Activated CD4-positive, alpha-beta memory T cell treated with anti-CD3 and anti-CD28 coated beads for 36 hours (primary cell): ENCODE results near the gene ZNF555. TPM values are rescaled to one million over a fixed set of nuclear protein-coding genes. Genes with fewer than 3 reads are reported as not detected.
"Not testable (repeated sequence)": the region's sequence is repeated elsewhere in the genome, so short reads cannot be mapped to it uniquely, and the experiment has no call there.

ENCODE experiments used
- CTCF ChIA-PET: fragments of 350-600 bp; sonication (Branson Sonifier 250); formaldehyde crosslinking; loops from one replicate; lab custom pipeline; 2021; ENCODE audit warnings: antibody characterized with exemption, inconsistent platforms; lab: Charles Lee
- POLR2A ChIA-PET: fragments of 350-600 bp; sonication (Branson Sonifier 250); formaldehyde crosslinking; loops from one replicate; lab custom pipeline; 2021; ENCODE audit warnings: antibody characterized with exemption; lab: Charles Lee
- DNase-seq: peaks from one replicate; pipeline ENCODE4 v3.0.0-alpha.2; 2020
- H3K27ac Mint-ChIP-seq: one replicate; pipeline ENCODE4 v1.8.0; 2021; ENCODE audit warnings: mixed read lengths
- H3K27me3 Mint-ChIP-seq: one replicate; pipeline ENCODE4 v1.8.0; 2021; ENCODE audit warnings: mixed read lengths
- H3K36me3 Mint-ChIP-seq: one replicate; pipeline ENCODE4 v1.8.0; 2021; ENCODE audit warnings: mixed read lengths
- H3K4me1 Mint-ChIP-seq: one replicate; pipeline ENCODE4 v1.8.0; 2021; ENCODE audit warnings: low read depth, mixed read lengths
- H3K4me3 Mint-ChIP-seq: one replicate; pipeline ENCODE4 v1.8.0; 2021; ENCODE audit warnings: mild to moderate bottlenecking, mixed read lengths
- H3K9me3 Mint-ChIP-seq: one replicate; pipeline ENCODE4 v1.8.0; 2021; ENCODE audit warnings: mixed read lengths
- intact Hi-C: fragments of 100-400 bp; cut with micrococcal nuclease; formaldehyde crosslinking; loops from one replicate; pipeline ENCODE4 v1.15.1; 2023
- total RNA-seq, 2 experiments: library from RNA; stranded (reverse); gene quantifications; one replicate each; pipeline ENCODE4 v1.2.3, GENCODE V29; 2021

ZNF555 gene
- total RNA-seq, 2 experiments from 2014 or later: 3.6 to 3.8 TPM

GRCh38 chr19:2810141-2811091 lies 30.9 kb upstream of the ZNF555 start:
- no peak overlapping the region for H3K27ac Mint-ChIP-seq
- DNase-seq: no peak
- intact Hi-C loops: no loop called here
- no peaks in the 10 kb centered on the region for H3K4me1 Mint-ChIP-seq
- POLR2A ChIA-PET: no interaction called here
- no peak overlapping the region for H3K4me3 Mint-ChIP-seq
- H3K27me3 Mint-ChIP-seq: no peaks in the 10 kb centered on the region
- CTCF ChIA-PET: interaction anchor here (1.2 kb wide), 1 partner anchor 10 kb away, joined by 3 read pairs; no protein-coding TSS in a partner anchor
- peaks cover 15% of the 10 kb centered on the region for H3K36me3 Mint-ChIP-seq
- H3K9me3 Mint-ChIP-seq: no peaks in the 10 kb centered on the region

- intact Hi-C loops: no loop called here
- no peaks in the 10 kb centered on the region for H3K4me1 Mint-ChIP-seq
- H3K4me3 Mint-ChIP-seq: no peak overlapping the region
- H3K27me3 Mint-ChIP-seq: no peaks in the 10 kb centered on the region
- H3K27ac Mint-ChIP-seq: no peak overlapping the region
- H3K9me3 Mint-ChIP-seq: no peaks in the 10 kb centered on the region
- CTCF ChIA-PET: interaction anchor here (1.2 kb wide), 1 partner anchor 9 kb away, joined by 3 read pairs; no protein-coding TSS in a partner anchor
- DNase-seq: no peak
- POLR2A ChIA-PET: no interaction called here
- peaks cover 14% of the 10 kb centered on the region for H3K36me3 Mint-ChIP-seq
Observed at GRCh38 chr19:2811221-2811722, 30.0 kb upstream of the ZNF555 start.

DNA sequence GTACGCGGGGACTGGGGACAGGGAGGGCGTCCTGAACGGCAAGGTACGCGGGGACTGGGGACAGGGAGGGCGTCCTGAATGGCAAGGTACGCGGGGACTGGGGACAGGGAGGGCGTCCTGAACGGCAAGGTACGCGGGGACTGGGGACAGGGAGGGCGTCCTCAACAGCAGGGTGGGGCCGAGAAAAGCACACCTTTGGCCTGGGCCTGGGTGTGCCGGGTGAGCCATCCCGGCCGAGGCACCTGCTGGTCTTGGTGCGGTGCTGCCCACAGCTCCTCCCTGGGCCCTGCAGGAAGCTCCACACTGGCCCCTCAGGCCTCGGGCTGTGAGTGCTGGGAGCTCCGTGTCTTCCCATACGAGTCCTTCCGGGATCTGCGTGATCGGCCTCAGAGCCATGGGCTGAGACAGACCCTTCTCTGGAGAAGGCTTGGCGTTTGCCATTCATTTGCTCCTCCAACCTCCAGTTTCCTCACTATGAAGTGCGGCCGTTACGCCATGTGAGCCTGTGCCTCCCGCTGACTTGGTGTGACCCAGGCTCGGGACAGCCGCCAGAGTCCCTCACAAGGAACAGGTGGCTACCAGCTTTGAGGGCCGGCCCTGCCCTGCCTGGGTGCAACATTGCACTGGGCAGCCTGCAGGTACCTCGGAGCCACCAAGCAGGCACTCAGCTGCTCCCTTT lies 29.4 kb upstream of the ZNF555 start:
- Mint-ChIP-seq H3K27me3 (no peaks in the 10 kb centered on the region), H3K36me3 (peaks cover 14% of the 10 kb centered on the region), H3K4me3 (no peak overlapping the region), H3K27ac (no peak overlapping the region), H3K4me1 (no peaks in the 10 kb centered on the region), H3K9me3 (no peaks in the 10 kb centered on the region)
- POLR2A ChIA-PET: no interaction called here
- DNase-seq: no peak
- CTCF ChIA-PET: interaction anchor here (1.2 kb wide), 1 partner anchor 8 kb away, joined by 3 read pairs; no protein-coding TSS in a partner anchor
- intact Hi-C loops: no loop called here

GRCh38 chr19:2812414-2813234 lies 28.7 kb upstream of the ZNF555 start:
- DNase-seq: no peak
- Mint-ChIP-seq H3K9me3 (no peaks in the 10 kb centered on the region), H3K4me1 (peaks cover 4% of the 10 kb centered on the region), H3K4me3 (no peak overlapping the region), H3K27ac (no peak overlapping the region), H3K27me3 (no peaks in the 10 kb centered on the region), H3K36me3 (peaks cover 14% of the 10 kb centered on the region)
- intact Hi-C loops: no loop called here
- ChIA-PET POLR2A (no interaction called here), CTCF (no interaction called here)

GRCh38 chr19:2813235-2814160 lies 27.8 kb upstream of the ZNF555 start:
- Mint-ChIP-seq H3K27ac (no peak overlapping the region), H3K9me3 (no peaks in the 10 kb centered on the region), H3K27me3 (no peaks in the 10 kb centered on the region), H3K36me3 (peaks cover 14% of the 10 kb centered on the region), H3K4me1 (peaks cover 5% of the 10 kb centered on the region), H3K4me3 (no peak overlapping the region)
- intact Hi-C loops: no loop called here
- ChIA-PET CTCF (no interaction called here), POLR2A (no interaction called here)
- DNase-seq: no peak

- Mint-ChIP-seq H3K36me3 (peaks cover 5% of the 10 kb centered on the region), H3K9me3 (no peaks in the 10 kb centered on the region), H3K4me1 (peaks cover 6% of the 10 kb centered on the region), H3K27ac (no peak overlapping the region), H3K4me3 (no peak overlapping the region), H3K27me3 (no peaks in the 10 kb centered on the region)
- DNase-seq: no peak
- intact Hi-C loops: no loop called here
- POLR2A ChIA-PET: no interaction called here
- CTCF ChIA-PET: interaction anchor here (0.6 kb wide), 1 partner anchor 166 kb away, joined by 3 read pairs; no protein-coding TSS in a partner anchor
Observed at GRCh38 chr19:2814426-2814825, 26.8 kb upstream of the ZNF555 start.

DNA sequence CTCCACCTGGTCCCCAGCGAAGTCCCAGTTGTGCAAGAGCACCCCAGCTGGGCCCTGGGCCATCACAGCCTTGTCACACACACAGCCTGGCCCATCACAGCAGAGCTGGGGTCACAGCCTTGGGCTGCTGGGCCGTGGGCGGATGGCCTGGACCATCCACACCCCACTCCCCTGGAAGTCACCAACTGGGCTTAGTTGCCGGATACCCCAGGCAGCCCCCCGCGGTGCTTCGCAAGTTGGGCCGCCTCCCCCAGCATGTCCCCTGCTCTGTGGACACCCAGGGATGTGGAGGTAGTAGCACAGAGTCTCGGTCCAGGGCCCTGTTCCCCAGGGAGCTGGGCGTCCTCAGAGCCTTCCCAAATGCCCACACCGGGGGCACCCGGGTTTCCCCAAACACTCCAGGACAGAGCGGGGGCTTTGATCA lies 26.1 kb upstream of the ZNF555 start:
- Mint-ChIP-seq H3K9me3 (no peaks in the 10 kb centered on the region), H3K27me3 (no peaks in the 10 kb centered on the region), H3K4me3 (no peak overlapping the region), H3K4me1 (peaks cover 7% of the 10 kb centered on the region), H3K36me3 (peaks cover 4% of the 10 kb centered on the region), H3K27ac (no peak overlapping the region)
- ChIA-PET CTCF (interaction anchor here (0.6 kb wide), 1 partner anchor 167 kb away, joined by 3 read pairs; no protein-coding TSS in a partner anchor), POLR2A (no interaction called here)
- intact Hi-C loops: no loop called here
- no peak for DNase-seq

GRCh38 chr19:2815923-2816322 lies 25.4 kb upstream of the ZNF555 start:
- Mint-ChIP-seq H3K27me3 (no peaks in the 10 kb centered on the region), H3K27ac (no peak overlapping the region), H3K36me3 (peaks cover 4% of the 10 kb centered on the region), H3K4me3 (no peak overlapping the region), H3K4me1 (peaks cover 9% of the 10 kb centered on the region), H3K9me3 (no peaks in the 10 kb centered on the region)
- intact Hi-C loops: no loop called here
- ChIA-PET POLR2A (no interaction called here), CTCF (no interaction called here)
- DNase-seq: no peak

GRCh38 chr19:2816641-2817040 lies 24.6 kb upstream of the ZNF555 start:
- no peaks in the 10 kb centered on the region for H3K27me3 Mint-ChIP-seq
- intact Hi-C loops: no loop called here
- ChIA-PET POLR2A (no interaction called here), CTCF (no interaction called here)
- no peaks in the 10 kb centered on the region for H3K9me3 Mint-ChIP-seq
- H3K4me1 Mint-ChIP-seq: peaks cover 9% of the 10 kb centered on the region
- H3K36me3 Mint-ChIP-seq: peaks cover 4% of the 10 kb centered on the region
- H3K4me3 Mint-ChIP-seq: no peak overlapping the region
- no peak overlapping the region for H3K27ac Mint-ChIP-seq
- no peak for DNase-seq

DNA sequence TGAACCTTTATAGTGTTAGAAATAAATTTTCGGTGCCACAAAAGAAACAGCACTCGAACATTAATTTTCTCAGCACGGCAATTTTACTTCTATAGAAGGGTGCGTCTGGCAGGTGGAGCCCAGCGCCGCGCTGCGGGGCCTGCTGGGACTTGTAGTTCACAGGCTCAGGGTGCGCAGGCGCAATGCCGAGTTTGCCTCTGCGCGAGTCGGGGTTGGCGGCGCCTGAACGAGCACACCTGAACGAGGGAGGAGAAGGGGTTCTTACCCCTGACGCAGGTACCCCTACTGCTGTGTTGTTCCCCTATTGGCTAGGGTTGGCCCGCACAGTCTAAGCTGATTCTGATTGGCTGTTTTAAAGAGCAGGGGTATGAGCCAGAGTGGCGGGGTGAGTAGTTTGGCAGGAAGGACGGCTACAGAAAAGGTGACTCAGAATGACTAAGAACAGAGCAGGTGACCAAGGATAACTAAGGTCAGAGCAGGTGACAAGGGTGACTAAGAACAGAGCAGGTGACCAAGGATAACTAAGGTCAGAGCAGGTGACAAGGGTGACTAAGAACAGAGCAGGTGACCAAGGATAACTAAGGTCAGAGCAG lies 23.9 kb upstream of the ZNF555 start:
- H3K4me3 Mint-ChIP-seq, H3K9me3 Mint-ChIP-seq, H3K4me1 Mint-ChIP-seq, H3K27ac Mint-ChIP-seq, H3K36me3 Mint-ChIP-seq, H3K27me3 Mint-ChIP-seq, CTCF ChIA-PET, intact Hi-C loops: not testable (repeated sequence)
- DNase-seq: peak; percentile 25
- POLR2A ChIA-PET: interaction anchor here (0.6 kb wide), 1 partner anchor 75 kb away, joined by 3 read pairs; no protein-coding TSS in a partner anchor
